ENCODE results near the gene IMPA2.

DNA sequence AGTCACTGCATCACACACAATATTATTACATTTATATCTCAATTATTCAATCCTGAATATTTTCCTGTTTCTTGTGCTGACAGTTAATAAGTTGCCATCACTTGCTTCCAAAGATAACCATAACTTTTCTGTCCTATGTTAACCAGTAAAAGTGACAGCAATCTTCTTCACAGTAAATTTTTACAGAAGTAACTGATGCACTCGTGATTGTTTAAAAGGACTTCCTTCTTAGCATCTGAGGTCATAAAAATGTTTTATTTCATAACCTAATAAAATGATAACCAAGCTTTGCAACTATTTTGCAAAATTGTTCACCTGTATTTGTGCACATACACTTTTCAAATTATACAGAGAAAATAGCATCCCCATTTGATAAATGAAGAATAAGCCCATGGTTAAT lies 91.7 kb downstream of the IMPA2 start:
- TF ChIP-seq POLR2A (IDR thresholded peaks at IDR 0.05): no peak
- TF ChIP-seq, protein P1, sequence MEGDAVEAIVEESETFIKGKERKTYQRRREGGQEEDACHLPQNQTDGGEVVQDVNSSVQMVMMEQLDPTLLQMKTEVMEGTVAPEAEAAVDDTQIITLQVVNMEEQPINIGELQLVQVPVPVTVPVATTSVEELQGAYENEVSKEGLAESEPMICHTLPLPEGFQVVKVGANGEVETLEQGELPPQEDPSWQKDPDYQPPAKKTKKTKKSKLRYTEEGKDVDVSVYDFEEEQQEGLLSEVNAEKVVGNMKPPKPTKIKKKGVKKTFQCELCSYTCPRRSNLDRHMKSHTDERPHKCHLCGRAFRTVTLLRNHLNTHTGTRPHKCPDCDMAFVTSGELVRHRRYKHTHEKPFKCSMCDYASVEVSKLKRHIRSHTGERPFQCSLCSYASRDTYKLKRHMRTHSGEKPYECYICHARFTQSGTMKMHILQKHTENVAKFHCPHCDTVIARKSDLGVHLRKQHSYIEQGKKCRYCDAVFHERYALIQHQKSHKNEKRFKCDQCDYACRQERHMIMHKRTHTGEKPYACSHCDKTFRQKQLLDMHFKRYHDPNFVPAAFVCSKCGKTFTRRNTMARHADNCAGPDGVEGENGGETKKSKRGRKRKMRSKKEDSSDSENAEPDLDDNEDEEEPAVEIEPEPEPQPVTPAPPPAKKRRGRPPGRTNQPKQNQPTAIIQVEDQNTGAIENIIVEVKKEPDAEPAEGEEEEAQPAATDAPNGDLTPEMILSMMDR (IDR thresholded peaks at IDR 0.05): no peak

Data from testis (tissue), 2 donors.